HG02938 (cell line): Measurements from ENCODE around the gene UGT1A9.

ENCODE experiments used
- ATAC-seq: cut with Tn5 transposase; IDR thresholded peaks from one replicate; pipeline ENCODE4 v1.9.1; 2021; ENCODE audit warnings: mild to moderate bottlenecking, moderate library complexity; ENCODE audit not compliant: unreplicated experiment

The UGT1A9 gene

GRCh38 chr2:233794128-233794658 is 122.5 kb downstream of the UGT1A9 start:
- ATAC-seq, result no peak

- no peak for ATAC-seq
Measured at GRCh38 chr2:233795735-233796171, 124.1 kb downstream of the UGT1A9 start.

- ATAC-seq, result no peak
Measured at GRCh38 chr2:233796254-233796653, 124.6 kb downstream of the UGT1A9 start.

GRCh38 chr2:233798335-233799086 is 126.8 kb downstream of the UGT1A9 start:
- no peak for ATAC-seq

- ATAC-seq, result no peak
Measured at GRCh38 chr2:233799087-233799665, 127.5 kb downstream of the UGT1A9 start.

- no peak for ATAC-seq
Measured at GRCh38 chr2:233799716-233800115, 128.0 kb downstream of the UGT1A9 start.

- no peak for ATAC-seq
Measured at GRCh38 chr2:233800208-233800607, 128.5 kb downstream of the UGT1A9 start.

- no peak for ATAC-seq
Measured at GRCh38 chr2:233801357-233802131, 129.8 kb downstream of the UGT1A9 start.

GRCh38 chr2:233802132-233802815 is 130.6 kb downstream of the UGT1A9 start:
- ATAC-seq, result no peak

GRCh38 chr2:233803292-233803911 is 131.7 kb downstream of the UGT1A9 start:
- ATAC-seq, result no peak

- no peak for ATAC-seq
Measured at GRCh38 chr2:233803994-233804393, 132.3 kb downstream of the UGT1A9 start.

GRCh38 chr2:233807215-233807865 is 135.6 kb downstream of the UGT1A9 start:
- no peak for ATAC-seq

- no peak for ATAC-seq
Measured at GRCh38 chr2:233807966-233808935, 136.6 kb downstream of the UGT1A9 start.

GRCh38 chr2:233810385-233810784 is 138.7 kb downstream of the UGT1A9 start:
- no peak for ATAC-seq

GRCh38 chr2:233811087-233811486 is 139.4 kb downstream of the UGT1A9 start:
- ATAC-seq, result no peak

- ATAC-seq, result no peak
Measured at GRCh38 chr2:233811732-233812131, 140.0 kb downstream of the UGT1A9 start.

GRCh38 chr2:233813236-233814055 is 141.7 kb downstream of the UGT1A9 start:
- no peak for ATAC-seq
